GM12892 (cell line): ENCODE results near the gene STAT6.

ENCODE experiments used
- POLR2AphosphoS5 ChIP-seq: IDR thresholded peaks from 2 replicates; pipeline ENCODE4 v1.6.1; 2011; ENCODE audit warnings: low read depth, low read length, control low read depth
- TAF1 ChIP-seq: IDR thresholded peaks from 2 replicates; pipeline ENCODE4 v1.6.1; 2011; ENCODE audit warnings: low read depth, mild to moderate bottlenecking, control low read depth, low read length, borderline replicate concordance

DNA sequence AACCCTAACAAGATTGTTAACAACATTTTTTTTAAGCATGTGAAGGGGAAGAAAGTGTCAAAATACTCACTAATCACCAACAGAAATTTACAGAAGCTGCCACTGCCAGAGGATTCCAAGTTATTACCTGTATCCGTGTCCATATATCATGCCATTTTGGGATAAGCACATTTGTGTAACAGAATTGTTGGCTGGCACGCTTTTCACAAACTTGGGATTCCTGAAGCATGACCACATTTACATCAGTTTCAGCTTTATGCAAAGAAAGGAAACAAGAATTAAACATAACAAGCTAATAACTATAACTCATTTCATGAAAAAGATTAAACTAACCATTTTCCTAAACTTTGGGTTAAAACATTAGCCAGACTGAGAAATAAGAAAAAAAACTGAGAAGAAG, 38.5 kb downstream of the STAT6 start:
- no peak for TF ChIP-seq TAF1
- no peak for TF ChIP-seq POLR2AphosphoS5
